Activated T-helper 1 cell treated with anti-CD3 and anti-CD28 coated beads, Interleukin-12 subunit alpha, Interleukin-12 subunit beta, Interleukin-2, Interleukin-4 antibody, amounts not matched to agents 30 ng/mL and 10 ng/mL and 1 ng/mL, durations not matched to agents 14 hours and 24 hours and 36 hours (primary cell): ENCODE results near the gene MEN1. TPM values are rescaled to one million over a fixed set of nuclear protein-coding genes. Genes with fewer than 3 reads are reported as not detected.

Source experiments
- DNase-seq: peaks from one replicate; pipeline ENCODE4 v3.0.0; 2021; ENCODE audit warnings: low spot score
- H3K27ac Mint-ChIP-seq: one replicate; pipeline ENCODE4 v1.8.0; 2021; ENCODE audit warnings: mild to moderate bottlenecking, mixed read lengths
- H3K27me3 Mint-ChIP-seq: one replicate; pipeline ENCODE4 v1.8.0; 2022; ENCODE audit warnings: mild to moderate bottlenecking, moderate library complexity, mixed read lengths; ENCODE audit not compliant: insufficient read depth
- H3K36me3 Mint-ChIP-seq: one replicate; pipeline ENCODE4 v1.8.0; 2021; ENCODE audit warnings: low read depth, mixed read lengths
- H3K4me1 Mint-ChIP-seq: one replicate; pipeline ENCODE4 v1.8.0; 2021; ENCODE audit warnings: low read depth, mixed read lengths
- H3K4me3 Mint-ChIP-seq: one replicate; pipeline ENCODE4 v1.8.0; 2021; ENCODE audit warnings: mild to moderate bottlenecking, moderate library complexity, mixed read lengths
- H3K9me3 Mint-ChIP-seq: one replicate; pipeline ENCODE4 v1.8.0; 2021; ENCODE audit warnings: mixed read lengths
- intact Hi-C: fragments of 100-400 bp; cut with micrococcal nuclease; formaldehyde crosslinking; loops from one replicate; pipeline ENCODE4 v1.15.1; 2024
- total RNA-seq: library from RNA; stranded (reverse); gene quantifications from 2 replicates; pipeline ENCODE4 v1.2.3, GENCODE V29; 2022

MEN1 gene
- total RNA-seq, 1 donor from 2014 or later, result 43.8 TPM

DNA sequence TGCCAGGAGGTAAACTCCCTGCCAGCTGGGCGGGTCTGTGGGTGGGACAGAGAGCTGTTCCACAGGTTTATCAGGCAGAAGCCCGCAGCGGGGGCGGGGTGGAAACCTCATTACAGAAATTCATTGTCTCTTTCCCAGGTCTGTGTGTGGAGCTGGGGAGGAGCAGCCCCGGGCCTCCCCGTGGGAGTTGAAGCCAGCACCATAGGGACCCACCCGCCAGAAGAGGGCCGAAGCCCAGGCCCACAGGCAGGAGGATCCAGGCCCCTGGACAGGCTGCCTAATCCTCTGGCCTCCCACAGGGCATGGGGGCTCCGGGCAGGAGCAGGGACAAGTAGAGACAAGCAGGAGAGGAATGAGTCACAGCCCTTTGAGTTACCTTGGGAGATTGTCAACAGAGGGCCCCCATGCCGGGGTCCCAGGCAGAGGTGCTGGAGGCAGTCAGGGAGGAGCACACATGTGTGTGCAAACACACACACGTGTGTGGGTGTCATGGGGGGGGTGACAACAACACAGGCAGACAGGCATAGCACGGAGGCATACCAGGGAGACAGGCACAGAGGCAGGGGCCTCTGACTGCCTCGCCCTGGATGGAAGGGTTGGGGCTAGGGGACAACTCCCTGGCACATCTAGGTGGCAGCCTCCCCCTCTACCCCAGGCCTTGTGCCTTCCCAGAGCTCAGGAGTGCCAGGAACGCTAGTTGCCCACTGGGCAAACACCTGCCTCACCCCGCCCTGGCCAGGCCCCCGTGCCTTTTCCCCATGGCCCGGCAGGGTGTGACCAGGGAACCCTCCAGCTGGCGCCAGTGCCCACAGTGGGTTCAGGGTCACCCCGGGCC, 32.7 kb upstream of the MEN1 start:
- intact Hi-C loops, result loop anchor here (10.0 kb wide), 1 partner anchor 492 kb away; the partner anchor contains the start of gene DPF2

DNA sequence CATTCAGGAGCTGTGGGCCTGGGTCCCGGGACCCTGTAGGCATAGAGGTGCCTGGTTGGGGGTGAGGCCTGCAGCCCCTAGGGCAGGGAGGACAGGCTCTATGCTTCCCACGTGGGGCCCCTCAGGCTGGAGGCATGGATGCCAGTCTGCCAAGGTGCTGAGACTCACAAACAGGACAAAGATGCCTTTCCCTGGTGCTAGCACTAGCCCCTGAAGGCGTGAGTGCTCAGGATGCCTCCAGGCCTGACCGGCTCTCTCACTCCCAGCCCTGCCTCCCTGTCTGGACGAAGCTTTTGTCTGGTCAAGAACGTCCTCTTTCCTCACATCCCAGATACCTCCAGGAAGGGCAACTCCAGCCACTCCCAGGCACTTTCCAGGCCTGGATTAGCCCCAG, 32.0 kb upstream of the MEN1 start:
- H3K27ac Mint-ChIP-seq, result no peak overlapping the region
- H3K27me3 Mint-ChIP-seq, result peaks cover 2% of the 10 kb centered on the region
- intact Hi-C loops, result loop anchor here (10.0 kb wide), 1 partner anchor 492 kb away; the partner anchor contains the start of gene DPF2
- H3K9me3 Mint-ChIP-seq, result no peaks in the 10 kb centered on the region
- H3K4me1 Mint-ChIP-seq, result peaks cover 5% of the 10 kb centered on the region
- no peak overlapping the region for H3K4me3 Mint-ChIP-seq
- DNase-seq, result no peak
- no peaks in the 10 kb centered on the region for H3K36me3 Mint-ChIP-seq

More for the DNA sequence above, 32.7 kb upstream of the MEN1 start:
- DNase-seq, result no peak
- Mint-ChIP-seq H3K4me1 (peaks cover 5% of the 10 kb centered on the region), H3K27me3 (peaks cover 2% of the 10 kb centered on the region), H3K27ac (no peak overlapping the region), H3K4me3 (peak overlapping the region; percentile 71), H3K9me3 (no peaks in the 10 kb centered on the region), H3K36me3 (no peaks in the 10 kb centered on the region)

- Mint-ChIP-seq H3K4me1 (peaks cover 5% of the 10 kb centered on the region), H3K4me3 (no peak overlapping the region), H3K27me3 (peaks cover 2% of the 10 kb centered on the region), H3K27ac (no peak overlapping the region), H3K36me3 (no peaks in the 10 kb centered on the region), H3K9me3 (no peaks in the 10 kb centered on the region)
- intact Hi-C loops, result loop anchor here (10.0 kb wide), 1 partner anchor 493 kb away; the partner anchor contains the start of gene DPF2
- no peak for DNase-seq
Measured at GRCh38 chr11:64841592-64842365, 31.4 kb upstream of the MEN1 start.

- no peak overlapping the region for H3K4me3 Mint-ChIP-seq
- peaks cover 2% of the 10 kb centered on the region for H3K4me1 Mint-ChIP-seq
- H3K9me3 Mint-ChIP-seq, result no peaks in the 10 kb centered on the region
- no peaks in the 10 kb centered on the region for H3K36me3 Mint-ChIP-seq
- no peak overlapping the region for H3K27ac Mint-ChIP-seq
- intact Hi-C loops, result loop anchor here (10.0 kb wide), 1 partner anchor 495 kb away; the partner anchor contains the start of gene DPF2
- H3K27me3 Mint-ChIP-seq, result peaks cover 2% of the 10 kb centered on the region
- DNase-seq, result no peak
Measured at GRCh38 chr11:64839887-64840782, 29.8 kb upstream of the MEN1 start.

DNA sequence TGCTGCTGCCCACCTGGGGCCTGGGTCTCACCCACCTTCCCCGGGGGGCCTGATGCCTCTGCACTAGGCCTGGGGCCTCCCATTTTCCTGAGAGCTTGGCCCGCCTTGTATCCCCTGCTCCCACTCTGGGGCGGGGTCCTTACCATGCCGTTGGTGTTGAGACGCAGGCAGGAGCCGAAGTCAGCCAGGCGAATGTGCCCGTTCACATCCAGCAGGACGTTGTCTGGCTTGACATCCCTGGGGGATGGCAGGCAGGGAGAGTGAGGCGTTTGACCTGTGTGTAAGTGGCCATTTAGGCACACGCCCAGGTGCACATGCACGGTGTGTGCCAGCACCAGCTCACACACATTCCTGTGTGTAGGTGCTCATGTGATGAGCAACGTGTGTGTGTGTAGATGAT, 29.0 kb upstream of the MEN1 start:
- Mint-ChIP-seq H3K9me3 (no peaks in the 10 kb centered on the region), H3K27ac (no peak overlapping the region), H3K27me3 (peaks cover 2% of the 10 kb centered on the region), H3K4me1 (no peaks in the 10 kb centered on the region), H3K4me3 (no peak overlapping the region), H3K36me3 (no peaks in the 10 kb centered on the region)
- no peak for DNase-seq
- intact Hi-C loops, result no loop called here

DNA sequence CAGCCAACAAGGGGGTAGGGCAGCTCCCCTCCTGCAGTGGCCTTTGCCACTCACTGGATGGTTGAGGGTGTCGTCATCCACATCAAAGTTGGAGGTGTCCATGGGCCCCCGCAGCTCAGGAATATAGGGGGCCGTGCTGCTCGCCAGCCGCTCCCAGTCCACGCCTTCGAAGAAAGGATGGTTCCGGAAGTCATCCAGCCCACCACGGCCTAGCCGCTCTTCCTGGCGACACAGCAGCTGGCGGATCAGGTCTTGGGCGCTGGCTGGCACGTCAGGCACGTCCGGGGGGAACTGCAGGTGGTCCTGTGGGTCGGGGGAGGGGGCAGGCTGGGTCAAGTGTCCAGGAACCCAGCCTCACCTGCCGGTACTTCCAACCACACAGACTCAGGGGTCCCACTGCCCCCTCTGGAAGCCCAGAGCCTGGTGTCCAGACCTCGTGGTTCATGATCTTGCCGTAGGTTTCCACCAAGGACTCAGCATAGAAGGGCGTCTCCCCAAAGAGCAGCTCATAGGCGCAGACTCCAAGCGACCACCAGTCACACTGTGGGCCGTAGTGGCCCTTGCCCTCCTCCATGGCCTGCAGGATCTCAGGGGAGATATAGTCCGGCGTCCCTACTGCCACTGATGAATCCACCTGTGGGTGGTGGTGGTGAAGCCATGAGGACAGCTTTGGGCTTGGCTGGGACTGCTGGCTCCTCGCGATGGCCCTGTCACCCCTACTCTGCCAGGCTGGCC, 28.4 kb upstream of the MEN1 start:
- Mint-ChIP-seq H3K4me1 (no peaks in the 10 kb centered on the region), H3K9me3 (no peaks in the 10 kb centered on the region), H3K36me3 (no peaks in the 10 kb centered on the region), H3K27ac (no peak overlapping the region), H3K4me3 (no peak overlapping the region), H3K27me3 (peaks cover 2% of the 10 kb centered on the region)
- intact Hi-C loops, result no loop called here
- no peak for DNase-seq

DNA sequence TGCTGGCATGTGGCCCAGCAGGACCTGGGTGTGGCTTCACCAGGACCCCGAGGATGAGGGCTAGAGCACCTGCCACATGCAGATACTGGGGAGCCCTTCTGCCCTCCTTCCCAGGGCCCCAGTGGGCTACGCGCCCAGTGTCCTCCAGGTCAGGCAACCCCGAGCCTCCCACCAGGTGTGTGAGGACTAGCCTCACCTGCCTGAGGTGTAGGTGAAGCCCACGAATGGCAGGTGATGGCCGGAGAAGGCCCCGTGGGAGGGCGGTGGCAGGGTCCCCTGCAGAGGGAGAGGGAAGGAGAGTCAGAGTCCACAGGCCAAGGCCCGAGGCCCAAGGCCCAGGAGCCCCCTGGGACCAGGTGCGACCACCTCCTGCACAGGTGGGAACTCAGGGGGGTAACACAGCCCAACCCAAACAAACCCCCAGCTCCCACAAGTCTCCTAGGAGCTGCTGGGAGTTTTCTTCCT, 27.6 kb upstream of the MEN1 start:
- Mint-ChIP-seq H3K4me1 (no peaks in the 10 kb centered on the region), H3K9me3 (no peaks in the 10 kb centered on the region), H3K36me3 (no peaks in the 10 kb centered on the region), H3K4me3 (no peak overlapping the region), H3K27me3 (no peaks in the 10 kb centered on the region), H3K27ac (no peak overlapping the region)
- intact Hi-C loops, result no loop called here
- no peak for DNase-seq

DNA sequence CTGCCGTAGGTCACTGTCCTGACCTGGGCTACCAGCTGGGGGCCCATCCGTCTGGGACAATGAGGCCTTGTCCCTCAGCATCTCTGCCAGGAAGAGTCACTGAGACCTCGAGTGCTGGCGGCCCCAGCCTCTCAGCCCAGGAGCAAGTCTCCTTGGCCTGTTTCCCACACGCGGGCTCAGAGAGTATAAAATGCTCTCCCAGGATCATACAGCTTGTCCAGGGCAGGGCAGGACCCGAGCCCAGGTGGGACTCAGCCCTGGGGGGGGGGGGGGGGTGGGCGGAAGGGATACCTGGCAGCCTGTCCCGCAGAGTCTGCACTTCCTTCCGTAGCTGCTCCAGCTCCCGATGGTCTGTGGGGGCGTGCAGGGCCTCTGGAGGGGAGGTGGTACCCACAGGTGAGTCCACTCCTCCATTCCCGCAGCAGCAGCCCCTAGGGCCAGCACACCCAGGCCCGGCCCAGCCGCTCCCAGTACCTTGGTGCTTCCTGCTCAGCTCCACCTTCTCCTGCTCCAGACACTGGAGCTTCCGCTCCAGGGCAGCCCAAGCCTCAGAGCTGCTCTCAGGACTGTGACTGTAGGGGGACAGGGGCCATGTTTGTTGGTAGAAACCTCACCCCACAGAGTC, 26.2 kb upstream of the MEN1 start:
- Mint-ChIP-seq H3K27ac (no peak overlapping the region), H3K4me3 (no peak overlapping the region), H3K36me3 (no peaks in the 10 kb centered on the region), H3K27me3 (no peaks in the 10 kb centered on the region), H3K4me1 (no peaks in the 10 kb centered on the region), H3K9me3 (no peaks in the 10 kb centered on the region)
- intact Hi-C loops, result no loop called here
- DNase-seq, result no peak

DNA sequence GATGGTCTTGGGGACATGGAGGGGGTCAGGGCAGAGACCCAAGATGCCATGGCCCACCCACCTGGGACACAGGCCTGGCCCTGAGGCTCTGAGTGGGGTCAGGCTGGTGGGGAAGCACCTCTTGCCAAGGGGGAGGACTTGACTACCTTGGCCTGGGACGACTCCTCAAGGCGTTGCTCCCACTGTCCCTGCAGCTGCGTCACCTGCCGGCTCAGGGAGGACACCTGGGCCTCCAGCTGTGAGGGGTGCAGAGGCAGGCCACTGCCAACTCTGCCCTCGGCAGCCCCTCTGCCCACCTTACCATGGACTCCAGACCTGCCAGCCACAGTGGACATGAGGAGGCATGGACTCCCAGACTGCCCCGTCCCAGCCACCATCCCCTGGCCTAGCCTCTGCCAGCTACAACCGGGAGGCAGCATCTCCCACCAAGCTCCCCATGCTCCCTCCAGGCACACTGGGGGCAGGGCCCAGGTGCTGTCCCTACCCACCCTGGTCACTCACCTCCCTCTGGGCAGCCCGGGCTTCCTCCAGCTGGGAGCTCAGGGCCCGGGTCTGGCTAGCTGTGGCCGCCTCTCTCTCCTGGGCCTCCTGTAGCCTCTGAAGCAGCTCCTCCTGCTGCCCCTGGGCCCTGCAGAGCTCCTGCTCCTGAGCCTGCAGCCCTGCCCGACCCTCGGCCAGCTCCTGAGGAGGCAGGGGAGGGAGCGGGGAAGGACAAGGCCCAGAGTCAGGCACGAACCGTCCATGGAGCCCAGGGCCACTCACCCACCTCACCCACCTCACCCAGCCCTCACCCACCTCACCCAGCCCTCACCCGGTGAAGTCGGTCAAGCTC, 25.5 kb upstream of the MEN1 start:
- no peaks in the 10 kb centered on the region for H3K27me3 Mint-ChIP-seq
- H3K4me1 Mint-ChIP-seq, result no peaks in the 10 kb centered on the region
- H3K9me3 Mint-ChIP-seq, result no peaks in the 10 kb centered on the region
- no peaks in the 10 kb centered on the region for H3K36me3 Mint-ChIP-seq
- intact Hi-C loops, result no loop called here
- H3K4me3 Mint-ChIP-seq, result no peak overlapping the region
- no peak for DNase-seq
- H3K27ac Mint-ChIP-seq, result no peak overlapping the region

- Mint-ChIP-seq H3K27me3 (no peaks in the 10 kb centered on the region), H3K27ac (no peak overlapping the region), H3K9me3 (no peaks in the 10 kb centered on the region), H3K4me1 (no peaks in the 10 kb centered on the region), H3K36me3 (no peaks in the 10 kb centered on the region), H3K4me3 (no peak overlapping the region)
- DNase-seq, result no peak
- intact Hi-C loops, result no loop called here
Measured at GRCh38 chr11:64834723-64835615, 24.6 kb upstream of the MEN1 start.
